Upper lobe of left lung (tissue), 6 donors: ENCODE results near the gene TUBAL3. TPM values are rescaled to one million over a fixed set of nuclear protein-coding genes. Genes with fewer than 3 reads are reported as not detected.
"Not testable (repeated sequence)": the region's sequence is repeated elsewhere in the genome, so short reads cannot be mapped to it uniquely, and the experiment has no call there.

Experiments used
- ATAC-seq, 2 donors: fragments of 200-7000 bp; cut with Tn5 transposase; one replicate each; pipeline ENCODE4 v1.9.1; 2022; ENCODE audit warnings: mild to moderate bottlenecking in 2 of 2, moderate library complexity in 2 of 2; ENCODE audit not compliant: low FRiP score in 2 of 2
- DNase-seq, 2 donors: peaks; one replicate each; pipeline ENCODE4 v3.0.0-alpha.2; 2019 to 2020
- H3K27ac ChIP-seq, 4 donors: fragments of 200-600 bp; sonication (generic); one replicate each; pipeline ENCODE4 v1.5.1; 2016 to 2019
- H3K27me3 ChIP-seq, 4 donors: fragments of 200-600 bp; sonication (generic); one replicate each; pipeline ENCODE4 v1.5.1; 2017 to 2019
- H3K36me3 ChIP-seq, 4 donors: fragments of 200-600 bp; sonication (generic); one replicate each; pipeline ENCODE4 v1.5.1; 2016 to 2019
- H3K4me1 ChIP-seq, 4 donors: fragments of 200-600 bp; sonication (generic); one replicate each; pipeline ENCODE4 v1.5.1; 2018 to 2019
- H3K4me3 ChIP-seq, 4 donors: fragments of 200-600 bp; sonication (generic); one replicate each; pipeline ENCODE4 v1.5.1; 2017 to 2019; ENCODE audit warnings: mild to moderate bottlenecking in 2 of 4, moderate library complexity in 1 of 4
- H3K9me3 ChIP-seq, 4 donors: fragments of 200-600 bp; sonication (generic); one replicate each; pipeline ENCODE4 v1.5.1; 2018 to 2019
- EP300 ChIP-seq, 4 donors: sonication (generic); formaldehyde crosslinking; IDR thresholded peaks; one replicate each; pipeline ENCODE4 v1.5.1; 2017; ENCODE audit warnings: antibody characterized with exemption in 4 of 4, control low read depth in 2 of 4
- POLR2A ChIP-seq, 4 donors: fragments of 450-650 bp; IDR thresholded peaks; one replicate each; pipeline ENCODE4 v1.5.1; 2016 to 2017; ENCODE audit warnings: antibody characterized with exemption in 4 of 4, mild to moderate bottlenecking in 2 of 4
- POLR2AphosphoS5 ChIP-seq, 2 donors: sonication (generic); formaldehyde crosslinking; IDR thresholded peaks; one replicate each; pipeline ENCODE4 v1.5.1; 2017; ENCODE audit warnings: antibody characterized with exemption in 2 of 2
- WGBS, 2 donors: methylation state at CpG; one replicate each; pipeline ENCODE4 v1.1.5; 2017 to 2018; 5-methylcytosine and 5-hydroxymethylcytosine counted together
- total RNA-seq, 6 donors: library from RNA; depleted of rRNA in 4 of 6; stranded (reverse); fragments of >200 nt in 4 of 6; gene quantifications; one replicate each; pipeline versions ENCODE4 v1.1.0 to v1.2.1, GENCODE V29; 2016 to 2021
- TF ChIP-seq, protein P1 (sequence below), 6 experiments: fragments of 450-650 bp in 4 of 6; fragments of 200-600 bp in 2 of 6; sonication (generic) in 2 of 6; IDR thresholded peaks; one replicate each; pipeline ENCODE4 v1.5.1; 2016 to 2019; ENCODE audit warnings: antibody characterized with exemption in 6 of 6
- donor health status: DM: no; HTN: no; CAD: no; lungs with moderate emphysema.
- donor health status: DM: no; HTN: yes; CAD: no; lungs with severe emphysema.

The TUBAL3 gene
- total RNA-seq, 6 donors from 2014 or later, result 0.59 TPM; not detected in 5

DNA sequence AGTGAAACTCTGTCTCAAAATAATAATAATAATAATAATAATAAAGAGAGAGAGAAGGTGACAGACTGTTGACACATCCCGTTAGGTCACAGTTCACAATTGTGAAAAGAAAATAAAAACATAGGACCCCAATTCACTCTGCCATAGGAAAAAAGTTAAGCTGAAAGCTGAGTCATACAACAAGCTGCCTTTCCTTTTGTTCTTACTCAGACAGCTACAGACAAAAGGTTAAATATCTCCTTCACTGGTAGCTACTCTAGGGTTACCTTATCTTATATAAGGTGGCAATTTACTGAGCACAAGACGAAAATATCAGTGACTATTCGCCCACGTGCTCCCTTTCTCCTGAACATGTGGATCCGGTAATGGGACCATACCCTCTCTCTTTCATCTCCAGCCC, 17.5 kb downstream of the TUBAL3 start:
- DNase-seq, result no peak
- peaks cover 15 to 21% (median 20%) of the 10 kb centered on the region in 4 donors for H3K9me3 ChIP-seq
- H3K27ac ChIP-seq, result no peak overlapping the region
- no peaks in the 10 kb centered on the region for H3K36me3 ChIP-seq
- peaks cover 0 to 3% (median 0%) of the 10 kb centered on the region in 4 donors for H3K4me1 ChIP-seq
- ATAC-seq, result no peak
- no peaks in the 10 kb centered on the region for H3K27me3 ChIP-seq
- TF ChIP-seq POLR2A (IDR thresholded peaks at IDR 0.05) (no peak), POLR2AphosphoS5 (IDR thresholded peaks at IDR 0.05) (no peak)
- TF ChIP-seq, protein P1, sequence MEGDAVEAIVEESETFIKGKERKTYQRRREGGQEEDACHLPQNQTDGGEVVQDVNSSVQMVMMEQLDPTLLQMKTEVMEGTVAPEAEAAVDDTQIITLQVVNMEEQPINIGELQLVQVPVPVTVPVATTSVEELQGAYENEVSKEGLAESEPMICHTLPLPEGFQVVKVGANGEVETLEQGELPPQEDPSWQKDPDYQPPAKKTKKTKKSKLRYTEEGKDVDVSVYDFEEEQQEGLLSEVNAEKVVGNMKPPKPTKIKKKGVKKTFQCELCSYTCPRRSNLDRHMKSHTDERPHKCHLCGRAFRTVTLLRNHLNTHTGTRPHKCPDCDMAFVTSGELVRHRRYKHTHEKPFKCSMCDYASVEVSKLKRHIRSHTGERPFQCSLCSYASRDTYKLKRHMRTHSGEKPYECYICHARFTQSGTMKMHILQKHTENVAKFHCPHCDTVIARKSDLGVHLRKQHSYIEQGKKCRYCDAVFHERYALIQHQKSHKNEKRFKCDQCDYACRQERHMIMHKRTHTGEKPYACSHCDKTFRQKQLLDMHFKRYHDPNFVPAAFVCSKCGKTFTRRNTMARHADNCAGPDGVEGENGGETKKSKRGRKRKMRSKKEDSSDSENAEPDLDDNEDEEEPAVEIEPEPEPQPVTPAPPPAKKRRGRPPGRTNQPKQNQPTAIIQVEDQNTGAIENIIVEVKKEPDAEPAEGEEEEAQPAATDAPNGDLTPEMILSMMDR (IDR thresholded peaks at IDR 0.05), result no peak
- no peak overlapping the region for H3K4me3 ChIP-seq
- WGBS, 2 donors, result 90 to 93% methylated on average over 5 of the region's 5 CpGs

DNA sequence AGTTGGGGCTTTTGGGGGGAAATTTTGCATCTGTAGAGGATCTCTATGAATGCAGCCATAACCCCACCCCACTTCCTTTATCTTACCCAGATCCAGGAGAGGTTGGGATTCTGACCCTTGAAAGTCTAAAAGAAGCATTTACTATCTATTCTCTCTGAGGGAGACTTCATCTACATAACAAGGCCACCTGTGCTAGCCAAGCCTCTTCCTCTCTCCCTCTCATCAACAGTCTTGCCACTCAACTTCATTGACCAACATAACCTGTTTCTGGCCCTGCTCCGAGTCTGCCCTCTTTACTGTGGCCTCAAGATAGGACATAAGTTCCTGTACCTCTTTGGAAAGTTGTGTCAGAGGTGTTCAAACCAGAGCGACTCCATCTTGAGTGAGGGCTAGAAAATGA, 19.4 kb downstream of the TUBAL3 start:
- ATAC-seq (no peak), DNase-seq (no peak)
- Histone ChIP-seq H3K4me1 (peaks cover 0 to 3% (median 0%) of the 10 kb centered on the region in 4 donors), H3K36me3 (no peaks in the 10 kb centered on the region), H3K27ac (no peak overlapping the region), H3K27me3 (no peaks in the 10 kb centered on the region), H3K9me3 (peaks cover 3 to 6% (median 6%) of the 10 kb centered on the region in 4 donors), H3K4me3 (no peak overlapping the region)
- TF ChIP-seq, protein P1 (IDR thresholded peaks at IDR 0.05), result no peak
- TF ChIP-seq EP300 (IDR thresholded peaks at IDR 0.05) (no peak), POLR2A (IDR thresholded peaks at IDR 0.05) (no peak), POLR2AphosphoS5 (IDR thresholded peaks at IDR 0.05) (no peak)
- WGBS, 2 donors, result 61 to 78% methylated on average over 2 of the region's 2 CpGs

DNA sequence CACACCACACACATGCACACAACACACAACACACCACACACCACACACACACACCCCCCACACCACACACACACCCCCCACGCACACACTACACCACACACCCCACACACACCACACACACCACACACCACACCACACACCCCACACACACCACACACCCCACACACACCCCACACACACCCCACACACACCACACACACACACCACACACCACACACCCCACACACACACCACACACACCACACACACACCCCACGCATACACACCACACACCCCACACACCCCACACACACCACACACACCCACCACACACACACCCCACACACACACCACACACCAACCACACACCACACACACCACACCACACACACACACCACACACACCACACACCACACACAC, 23.4 kb downstream of the TUBAL3 start:
- H3K9me3 ChIP-seq, result no peaks in the 10 kb centered on the region

DNA sequence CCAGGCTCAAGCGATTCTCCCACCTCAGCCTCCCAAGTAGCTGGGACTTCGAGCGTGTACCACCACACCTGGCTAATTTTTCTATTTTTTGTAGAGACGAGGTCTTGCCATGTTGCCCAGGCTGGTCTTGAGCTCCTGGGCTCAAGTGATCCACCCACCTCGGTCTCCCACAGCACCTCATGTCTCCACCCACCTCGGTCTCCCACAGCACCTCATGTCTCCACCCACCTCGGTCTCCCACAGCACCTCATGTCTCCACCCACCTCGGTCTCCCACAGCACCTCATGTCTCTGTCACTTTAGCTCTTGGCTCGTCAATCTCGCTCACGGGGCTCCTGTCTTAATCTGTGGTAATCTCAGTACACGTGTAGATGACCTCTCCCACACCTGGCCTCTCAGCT, 24.2 kb downstream of the TUBAL3 start:
- H3K4me3 ChIP-seq, H3K27ac ChIP-seq, H3K27me3 ChIP-seq, ATAC-seq, H3K9me3 ChIP-seq, H3K36me3 ChIP-seq, H3K4me1 ChIP-seq, DNase-seq: not testable (repeated sequence)
- WGBS, 2 donors, result 88 to 92% methylated on average over 12 of the region's 12 CpGs

More for the DNA sequence above, 23.4 kb downstream of the TUBAL3 start:
- DNase-seq (no peak), ATAC-seq (no peak)
- Histone ChIP-seq H3K4me1 (peaks cover 0 to 3% (median 0%) of the 10 kb centered on the region in 4 donors), H3K27ac (no peak overlapping the region), H3K36me3 (no peaks in the 10 kb centered on the region), H3K4me3 (no peak overlapping the region), H3K27me3 (no peaks in the 10 kb centered on the region)
- 90 to 100% methylated on average over 1 to 2 of the region's 2 CpGs for WGBS, 2 donors
- no peak for TF ChIP-seq POLR2A (IDR thresholded peaks at IDR 0.05)
- TF ChIP-seq, protein P1 (IDR thresholded peaks at IDR 0.05), result no peak
- no peak for TF ChIP-seq POLR2AphosphoS5 (IDR thresholded peaks at IDR 0.05)
- TF ChIP-seq EP300 (IDR thresholded peaks at IDR 0.05), result no peak

DNA sequence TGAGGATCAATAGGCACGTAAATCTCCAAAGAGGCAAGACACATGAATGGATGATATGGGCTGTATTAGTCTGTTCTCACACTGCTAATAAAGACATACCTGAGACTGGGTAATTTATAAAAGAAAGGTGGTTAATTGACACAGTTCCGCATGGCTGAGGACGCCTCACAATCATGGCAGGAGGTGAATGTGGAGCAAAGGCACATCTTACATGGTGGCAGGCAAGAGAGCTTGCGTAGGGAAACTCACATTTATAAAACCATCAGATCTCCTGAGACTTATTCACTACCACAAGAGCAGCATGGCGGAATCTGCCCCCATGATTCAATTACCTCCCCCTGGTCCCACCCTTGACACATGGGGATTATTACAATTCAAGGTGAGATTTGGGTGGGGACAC, 25.4 kb downstream of the TUBAL3 start:
- 93 to 97% methylated on average over 5 of the region's 5 CpGs for WGBS, 2 donors
- not testable (repeated sequence) for DNase-seq, H3K27ac ChIP-seq, ATAC-seq, H3K9me3 ChIP-seq, H3K4me1 ChIP-seq, H3K36me3 ChIP-seq, H3K27me3 ChIP-seq, H3K4me3 ChIP-seq

DNA sequence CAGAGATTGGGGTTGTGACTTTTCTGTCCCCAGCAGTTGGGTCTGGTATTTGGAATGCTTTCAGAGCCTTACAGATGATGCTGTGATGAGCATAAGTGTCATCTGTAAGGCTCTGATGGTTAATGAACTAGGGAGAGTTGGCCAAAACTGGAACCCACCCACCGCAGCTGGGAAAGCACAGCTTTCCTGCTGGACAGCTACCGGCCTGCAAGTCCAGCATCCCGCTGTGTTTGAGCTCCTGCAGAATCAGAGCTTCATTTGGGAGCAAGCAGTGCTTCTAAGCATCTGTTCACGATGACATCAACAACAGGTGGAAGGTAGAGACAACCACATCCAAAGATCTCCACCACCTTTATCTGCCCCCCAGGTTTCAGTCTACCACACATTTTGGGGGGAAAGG, 28.2 kb downstream of the TUBAL3 start:
- Histone ChIP-seq H3K4me1 (no peaks in the 10 kb centered on the region), H3K27me3 (no peaks in the 10 kb centered on the region), H3K27ac (no peak overlapping the region), H3K36me3 (no peaks in the 10 kb centered on the region), H3K4me3 (no peak overlapping the region), H3K9me3 (no peaks in the 10 kb centered on the region)
- DNase-seq (no peak), ATAC-seq (no peak)
- WGBS, 2 donors, result 76 to 90% methylated on average over 2 to 4 of the region's 4 CpGs
- TF ChIP-seq POLR2A (IDR thresholded peaks at IDR 0.05), result no peak
- no peak for TF ChIP-seq POLR2AphosphoS5 (IDR thresholded peaks at IDR 0.05)
- no peak for TF ChIP-seq EP300 (IDR thresholded peaks at IDR 0.05)
- TF ChIP-seq, protein P1 (IDR thresholded peaks at IDR 0.05), result no peak
